Measurements from ENCODE around the gene TANC1. TPM values are rescaled to one million over a fixed set of nuclear protein-coding genes. Genes with fewer than 3 reads are reported as not detected.

Gene TANC1
- total RNA-seq, 1 experiment from 2014 or later: 7.8 TPM

DNA sequence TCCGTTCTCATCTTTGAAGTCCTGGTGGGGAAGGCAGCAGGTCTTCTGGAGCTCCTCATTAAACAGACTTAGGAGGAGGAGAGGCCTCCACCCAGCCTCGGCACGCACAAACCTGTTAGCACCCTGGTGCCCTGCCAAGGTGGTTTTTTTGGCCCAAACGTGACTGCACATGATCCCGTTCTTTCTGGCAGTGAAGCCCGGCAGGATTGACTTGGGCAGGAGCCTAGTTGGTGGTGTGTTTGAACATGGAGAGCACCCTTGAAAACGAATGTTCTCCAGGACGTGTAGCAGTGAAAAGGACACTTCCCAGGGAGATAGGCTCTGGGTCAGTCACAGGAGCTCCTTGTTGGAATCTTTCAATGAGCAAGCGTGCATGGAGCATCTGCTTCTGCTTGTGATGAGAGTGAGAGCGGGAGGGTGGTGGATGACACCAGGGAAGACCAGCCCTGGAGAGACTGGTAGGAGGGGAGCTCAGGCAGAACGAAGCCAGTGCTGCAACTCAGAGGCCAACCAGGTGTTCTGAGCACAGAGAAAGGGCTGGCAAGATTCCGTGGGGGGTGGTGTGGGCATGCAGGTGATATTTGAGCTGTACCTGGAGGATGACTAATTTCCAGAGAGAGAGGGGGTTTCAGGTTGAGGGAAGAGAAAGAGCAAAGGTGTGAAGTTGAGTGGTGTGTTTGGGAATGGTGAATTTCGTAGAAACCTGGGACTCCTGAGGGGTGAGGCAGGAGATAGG lies 73.8 kb downstream of the TANC1 start:
- no peak for DNase-seq (ENCODE audit: low read depth)
- in situ Hi-C loops (cut with HindIII; ENCODE audit: low pct_unique_long_range_greater_than_20kb, low sequenced_read_pairs): no loop called here

DNA sequence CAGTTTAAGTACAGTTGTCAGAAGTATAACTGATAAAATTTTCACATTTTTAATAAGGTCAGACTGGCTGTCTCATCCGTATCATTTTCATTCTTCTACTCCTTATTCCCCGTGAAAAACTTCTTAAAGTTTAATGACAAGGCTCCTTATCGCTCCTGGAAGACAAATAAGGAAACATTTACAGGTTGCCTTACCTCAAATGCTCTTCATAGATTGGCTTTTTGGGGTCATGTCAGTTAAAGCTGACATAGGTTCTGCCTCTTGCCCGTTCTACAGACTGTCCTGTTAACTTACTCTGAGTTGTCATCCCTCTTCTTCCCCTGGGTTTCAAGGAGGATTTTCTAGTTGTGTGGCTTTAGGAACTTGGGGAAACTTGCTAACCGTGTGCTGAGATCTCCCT lies 75.3 kb downstream of the TANC1 start:
- in situ Hi-C loops (cut with HindIII; ENCODE audit: low pct_unique_long_range_greater_than_20kb, low sequenced_read_pairs): no loop called here
- no peak for DNase-seq (ENCODE audit: low read depth)

DNA sequence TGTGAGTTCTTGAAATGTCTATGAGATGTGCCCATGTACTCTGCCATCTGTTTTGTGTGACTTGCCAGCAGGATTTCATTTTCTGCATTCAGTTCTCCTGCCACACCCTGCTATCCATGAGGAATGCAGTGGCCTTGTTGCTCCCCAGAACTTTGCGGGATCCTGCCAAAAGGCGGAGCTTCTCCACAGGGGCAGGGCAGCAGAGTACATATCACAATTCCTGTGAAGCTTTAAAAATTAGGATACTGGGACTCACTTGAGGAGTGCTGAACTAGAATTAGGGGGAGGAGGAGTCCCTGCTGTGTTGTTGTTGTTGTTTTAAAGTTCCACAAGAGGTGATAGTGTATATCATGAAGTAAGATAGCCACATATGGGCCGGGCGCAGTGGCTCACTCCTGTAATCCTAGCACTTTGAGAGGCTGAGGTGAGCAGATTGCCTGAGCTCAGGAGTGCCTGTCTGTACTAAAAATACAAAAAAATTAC lies 76.4 kb downstream of the TANC1 start:
- in situ Hi-C loops (cut with HindIII; ENCODE audit: low pct_unique_long_range_greater_than_20kb, low sequenced_read_pairs): no loop called here
- DNase-seq (ENCODE audit: low read depth): no peak

DNA sequence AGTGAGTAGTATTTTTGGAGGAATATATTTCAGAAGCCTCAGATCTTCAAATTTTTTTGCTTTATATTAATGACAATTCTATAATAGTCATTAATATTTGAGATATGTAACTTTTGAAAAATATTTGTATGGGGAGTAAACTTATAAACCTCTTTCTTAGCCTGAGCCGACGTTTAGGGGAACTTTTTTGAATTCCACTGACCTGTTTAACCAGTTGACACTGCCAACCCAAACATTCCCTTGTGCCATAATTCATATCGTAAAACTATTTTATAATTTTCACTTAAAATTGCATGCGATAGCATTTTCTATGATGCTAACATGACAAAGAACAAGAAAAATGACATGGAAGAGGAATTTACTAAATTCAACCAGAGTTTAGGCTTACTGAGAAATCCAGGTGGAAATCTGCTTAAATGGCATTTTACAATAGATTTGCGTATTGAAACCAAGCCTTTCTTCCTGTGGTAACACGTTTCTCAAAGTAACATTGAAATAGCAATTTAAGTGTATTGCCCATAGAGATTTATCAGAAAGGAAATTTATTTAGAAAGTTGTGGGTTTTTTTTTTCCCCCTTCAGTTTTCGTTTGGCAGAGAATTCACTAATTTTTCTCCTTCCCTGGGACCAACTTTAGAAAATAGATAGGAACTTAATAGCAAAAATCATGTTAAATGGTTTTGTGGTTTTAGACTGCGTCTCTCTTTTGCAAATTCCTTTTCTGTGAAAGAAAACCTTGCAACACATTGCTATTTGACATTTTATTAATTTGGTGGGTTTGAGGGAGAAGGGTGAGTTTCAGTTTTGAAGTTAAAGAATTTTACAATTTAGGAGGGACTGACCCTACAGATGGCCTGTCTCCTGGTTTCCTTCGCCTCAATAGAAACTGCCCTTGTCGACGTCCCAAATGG lies 77.4 kb downstream of the TANC1 start:
- DNase-seq (ENCODE audit: low read depth): no peak
- in situ Hi-C loops (cut with HindIII; ENCODE audit: low pct_unique_long_range_greater_than_20kb, low sequenced_read_pairs): no loop called here

DNA sequence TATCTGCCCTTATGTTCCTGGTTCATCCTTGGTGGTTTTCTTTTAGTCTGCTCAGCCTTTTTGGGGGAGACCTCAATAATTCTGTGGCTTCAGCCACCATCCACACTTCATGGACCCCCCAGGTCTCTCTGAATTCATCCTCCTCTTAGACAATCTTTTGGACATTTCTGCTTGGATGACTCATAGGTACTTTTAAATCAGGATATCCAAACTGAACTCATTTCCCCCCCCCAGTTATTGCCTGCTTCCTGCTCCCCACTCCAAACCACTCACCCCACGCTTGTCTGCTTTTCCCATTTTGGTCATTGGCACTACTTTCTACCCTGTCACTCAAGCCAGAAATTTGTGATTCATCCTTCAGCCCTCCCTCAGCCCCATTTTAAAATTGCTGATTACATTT lies 78.5 kb downstream of the TANC1 start:
- DNase-seq (ENCODE audit: low read depth): no peak

DNA sequence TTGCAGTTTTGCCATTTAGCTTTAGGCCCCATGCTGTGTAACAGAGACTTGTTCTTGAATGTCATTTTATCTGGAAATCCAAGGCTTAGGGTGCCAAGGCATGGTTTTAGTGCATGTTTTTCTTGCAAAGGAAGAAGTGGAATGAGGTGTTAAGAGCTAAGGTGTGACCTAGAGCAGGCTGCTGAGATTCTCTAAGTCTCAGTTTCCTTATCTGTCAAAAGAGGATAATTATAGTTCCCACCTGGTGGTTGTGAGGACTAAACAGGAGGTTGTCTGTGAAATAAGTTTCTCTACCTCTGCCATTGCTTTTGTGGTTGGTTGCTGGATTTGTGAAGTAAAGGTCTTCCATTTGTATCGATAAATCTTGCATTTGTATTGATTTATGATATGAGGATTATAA lies 82.0 kb downstream of the TANC1 start:
- no peak for DNase-seq (ENCODE audit: low read depth)
- in situ Hi-C loops (cut with HindIII; ENCODE audit: low pct_unique_long_range_greater_than_20kb, low sequenced_read_pairs): no loop called here

More for the DNA sequence above, 78.5 kb downstream of the TANC1 start:
- in situ Hi-C loops (cut with HindIII; ENCODE audit: low pct_unique_long_range_greater_than_20kb, low sequenced_read_pairs): no loop called here

DNA sequence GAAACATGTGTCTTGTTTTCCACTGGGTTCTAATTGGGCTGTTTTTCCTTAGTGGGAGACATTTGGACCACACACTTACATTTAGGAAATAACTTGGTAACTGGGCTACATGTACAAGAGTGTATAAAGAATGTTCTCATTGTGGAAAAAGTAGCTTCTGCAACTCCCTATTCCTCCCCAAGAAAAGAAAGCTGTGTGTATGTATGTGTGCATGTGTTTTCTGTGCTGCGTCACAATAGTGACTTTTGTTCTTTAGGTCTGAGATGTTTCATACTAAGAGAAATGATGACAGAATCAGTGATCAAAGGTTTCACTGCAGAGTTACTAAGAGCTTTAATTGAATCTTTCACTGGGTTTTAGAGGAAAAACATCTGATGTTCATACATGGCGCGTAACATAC lies 82.7 kb downstream of the TANC1 start:
- in situ Hi-C loops (cut with HindIII; ENCODE audit: low pct_unique_long_range_greater_than_20kb, low sequenced_read_pairs): no loop called here
- no peak for DNase-seq (ENCODE audit: low read depth)

DNA sequence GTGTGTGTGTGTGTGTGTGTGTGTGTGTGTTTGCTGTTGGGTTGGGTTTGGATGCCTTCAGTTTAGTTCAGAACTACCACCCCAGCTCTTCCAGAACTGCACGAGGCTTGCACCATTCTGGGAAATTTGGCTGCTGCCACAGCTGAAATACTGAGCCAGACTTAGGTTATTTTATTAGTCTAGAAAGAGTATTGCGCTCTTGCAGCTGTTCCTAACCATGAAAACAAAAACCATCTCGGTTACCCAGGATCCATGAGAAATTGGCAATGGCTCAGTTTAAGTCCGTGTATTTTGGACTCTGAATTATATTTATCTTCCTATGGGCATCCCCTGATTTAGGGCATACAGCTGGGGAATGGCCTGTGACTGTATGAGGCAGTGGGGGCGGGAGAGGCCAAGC lies 83.2 kb downstream of the TANC1 start:
- DNase-seq (ENCODE audit: low read depth): no peak
- in situ Hi-C loops (cut with HindIII; ENCODE audit: low pct_unique_long_range_greater_than_20kb, low sequenced_read_pairs): no loop called here

DNA sequence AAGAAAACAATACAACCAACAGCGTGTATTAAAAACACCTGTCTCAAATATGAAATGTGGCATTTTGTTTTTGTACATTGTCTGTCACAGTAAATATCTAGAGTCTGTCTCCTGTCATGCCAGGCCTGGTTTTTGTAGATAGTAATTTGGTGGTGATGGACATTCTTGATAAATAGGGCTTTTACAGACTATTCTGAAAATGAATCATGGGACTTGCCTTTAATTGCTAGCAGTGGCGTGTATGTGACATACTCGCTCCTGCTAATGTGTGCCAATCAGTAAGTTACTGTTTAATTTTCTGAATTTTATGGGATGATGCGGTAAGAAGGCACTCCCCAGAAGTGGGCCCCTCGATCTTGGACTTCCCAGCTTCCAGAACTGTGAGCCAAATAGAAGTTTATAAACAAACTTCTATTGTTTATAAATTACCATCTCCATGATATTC lies 83.7 kb downstream of the TANC1 start:
- in situ Hi-C loops (cut with HindIII; ENCODE audit: low pct_unique_long_range_greater_than_20kb, low sequenced_read_pairs): no loop called here
- no peak for DNase-seq (ENCODE audit: low read depth)

DNA sequence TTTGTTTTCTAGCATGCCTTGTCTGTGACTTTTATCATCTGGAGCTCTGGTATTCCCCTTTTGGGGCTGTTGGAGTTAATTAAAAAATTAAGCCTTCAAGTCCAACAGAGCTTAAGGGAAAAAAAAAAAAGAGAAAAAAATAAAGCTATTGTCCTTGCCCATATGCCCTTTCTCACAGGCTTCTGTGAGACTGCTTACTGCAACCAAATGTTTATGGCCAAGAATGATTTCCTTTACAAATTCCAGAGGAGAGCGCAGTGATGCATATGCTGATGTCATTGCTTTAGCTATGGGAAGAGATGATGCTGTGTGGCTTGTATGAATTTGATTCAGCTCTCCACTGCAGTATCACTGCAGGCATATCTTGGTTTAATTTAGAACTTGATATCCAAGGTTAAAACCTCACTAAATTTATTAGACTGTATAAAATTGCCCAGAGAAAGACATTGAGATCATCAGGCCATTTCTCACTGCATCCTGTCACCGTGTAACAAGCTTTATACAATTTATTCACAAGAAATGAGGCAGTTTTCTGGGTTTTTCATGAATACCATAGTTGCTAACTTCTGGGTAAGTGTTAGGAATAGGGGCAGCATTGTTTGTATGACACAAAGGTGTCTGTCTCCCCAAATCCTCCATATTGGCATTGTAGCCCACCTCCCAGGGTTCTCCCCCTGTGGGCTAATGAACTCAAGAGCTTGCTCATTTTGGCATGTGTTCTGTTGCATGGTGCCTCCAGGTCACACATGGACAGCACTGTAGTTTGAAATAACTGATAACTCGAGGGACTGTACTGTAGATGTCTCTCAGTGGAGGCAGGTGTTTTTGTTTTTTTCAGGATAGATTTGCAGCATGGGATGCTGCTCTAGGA lies 85.0 kb downstream of the TANC1 start:
- in situ Hi-C loops (cut with HindIII; ENCODE audit: low pct_unique_long_range_greater_than_20kb, low sequenced_read_pairs): no loop called here
- DNase-seq (ENCODE audit: low read depth): no peak

DNA sequence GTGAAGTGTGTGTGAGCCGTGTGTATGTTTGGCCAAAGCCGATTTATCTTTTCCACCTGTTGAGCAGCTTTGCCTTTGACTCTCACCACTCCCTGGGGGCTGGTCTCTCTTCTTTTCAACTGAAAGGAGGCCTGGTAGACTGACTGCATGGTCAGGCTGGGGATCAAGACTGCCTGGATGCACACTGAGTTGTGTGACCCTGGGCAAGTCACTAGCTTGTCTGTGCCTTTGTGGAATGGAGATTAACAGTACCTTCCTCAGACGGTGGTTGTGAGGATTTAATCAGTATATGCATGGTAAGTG lies 85.5 kb downstream of the TANC1 start:
- in situ Hi-C loops (cut with HindIII; ENCODE audit: low pct_unique_long_range_greater_than_20kb, low sequenced_read_pairs): no loop called here
- DNase-seq (ENCODE audit: low read depth): no peak

DNA sequence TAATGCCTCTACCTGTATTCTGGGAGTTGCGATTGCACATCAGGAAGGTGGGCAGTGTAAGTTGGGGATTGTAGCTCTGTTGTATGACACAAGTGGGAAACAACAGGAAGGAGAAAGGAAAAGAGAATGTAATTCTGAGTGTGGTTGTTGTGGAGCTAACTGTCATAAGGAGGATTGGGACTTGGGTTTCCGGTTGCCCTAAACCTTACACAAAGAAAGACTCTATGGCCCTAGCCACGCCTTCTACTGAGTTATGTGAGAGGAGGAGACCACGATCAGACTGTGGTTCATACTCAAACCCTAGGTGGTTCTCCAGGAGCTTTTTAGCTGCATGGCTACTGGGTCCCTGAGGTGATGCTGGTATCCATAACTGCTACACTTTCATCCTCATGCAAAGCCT lies 86.5 kb downstream of the TANC1 start:
- no peak for DNase-seq (ENCODE audit: low read depth)
- in situ Hi-C loops (cut with HindIII; ENCODE audit: low pct_unique_long_range_greater_than_20kb, low sequenced_read_pairs): no loop called here

DNA sequence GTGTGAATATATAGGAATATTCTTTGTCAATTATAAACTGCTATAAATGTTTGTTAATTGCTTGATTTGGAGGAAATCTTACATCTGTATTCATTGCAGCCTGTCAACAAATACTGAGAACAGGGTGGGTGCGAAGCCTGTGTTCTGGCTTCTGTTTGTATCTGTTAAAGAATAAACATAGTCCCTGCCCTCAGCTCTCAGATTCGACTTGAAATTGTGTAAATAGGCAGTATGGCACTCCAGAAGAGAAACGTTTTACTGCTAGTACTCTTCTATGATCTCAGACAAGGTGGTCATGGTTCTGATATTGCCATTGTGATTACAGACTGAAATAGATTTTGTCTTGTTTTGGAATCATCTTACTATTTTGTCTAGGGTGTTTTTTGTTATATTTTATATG lies 92.1 kb downstream of the TANC1 start:
- in situ Hi-C loops (cut with HindIII; ENCODE audit: low pct_unique_long_range_greater_than_20kb, low sequenced_read_pairs): no loop called here
- DNase-seq (ENCODE audit: low read depth): no peak

DNA sequence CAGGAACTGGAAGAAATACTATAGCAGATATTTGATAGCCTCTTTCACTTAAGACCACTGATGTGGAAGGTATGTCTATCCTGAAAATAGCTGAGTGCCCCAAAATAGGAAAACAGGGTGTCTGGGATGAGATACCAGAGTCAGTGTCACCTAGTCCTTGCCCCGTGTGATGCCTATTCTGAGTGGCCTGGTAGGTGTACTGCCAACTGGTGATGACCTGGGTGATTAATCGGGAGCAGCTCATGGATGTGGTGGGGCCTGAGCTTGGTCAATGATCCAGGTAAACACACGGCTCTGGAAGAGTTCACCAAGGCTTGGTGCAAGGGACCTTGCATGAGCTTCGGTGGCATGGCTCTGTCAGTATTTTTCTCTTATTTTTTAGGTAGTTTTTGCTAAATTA lies 95.2 kb downstream of the TANC1 start:
- in situ Hi-C loops (cut with HindIII; ENCODE audit: low pct_unique_long_range_greater_than_20kb, low sequenced_read_pairs): no loop called here
- no peak for DNase-seq (ENCODE audit: low read depth)

DNA sequence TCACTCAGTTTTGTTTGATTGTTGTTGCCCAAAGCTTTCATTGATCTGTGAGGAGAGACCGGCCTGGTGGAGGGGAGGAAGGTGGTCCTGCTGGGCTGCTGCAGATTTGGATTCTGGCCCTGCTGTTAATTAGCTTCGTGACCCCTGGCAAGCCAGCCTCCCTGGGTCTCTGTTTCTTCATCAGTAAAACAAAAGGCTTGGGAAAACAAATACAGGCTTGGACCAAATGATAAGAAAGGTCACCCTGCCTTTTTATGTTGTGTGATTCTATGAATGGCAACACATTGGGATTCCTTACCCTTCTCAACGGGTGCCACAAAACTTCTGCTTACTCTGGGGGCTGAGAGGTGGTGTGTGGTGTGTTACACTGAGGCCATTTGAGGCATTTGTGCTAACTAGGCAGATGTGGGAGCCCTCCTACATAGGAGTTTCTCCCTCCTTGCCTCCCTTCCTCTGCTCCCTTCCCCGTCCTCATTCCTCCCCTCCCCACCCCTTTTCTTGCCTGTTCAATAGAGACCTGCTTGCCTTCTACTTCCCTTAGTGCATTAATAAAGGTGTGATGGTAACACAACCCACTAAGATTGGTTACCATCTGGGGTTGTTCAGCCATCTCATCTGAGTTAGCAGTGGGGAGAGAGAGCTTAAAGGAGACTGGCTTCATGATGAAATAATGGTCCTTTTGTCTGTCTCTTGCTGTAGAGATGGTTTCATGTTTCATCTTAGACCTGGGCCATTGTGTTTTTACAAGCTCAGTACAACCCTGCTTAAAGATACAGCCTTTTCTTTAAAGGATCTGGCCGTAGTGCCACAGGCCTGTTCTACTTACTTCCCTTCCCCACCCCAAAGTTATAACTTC lies 96.2 kb downstream of the TANC1 start:
- in situ Hi-C loops (cut with HindIII; ENCODE audit: low pct_unique_long_range_greater_than_20kb, low sequenced_read_pairs): no loop called here
- DNase-seq (ENCODE audit: low read depth): peak; percentile 28

DNA sequence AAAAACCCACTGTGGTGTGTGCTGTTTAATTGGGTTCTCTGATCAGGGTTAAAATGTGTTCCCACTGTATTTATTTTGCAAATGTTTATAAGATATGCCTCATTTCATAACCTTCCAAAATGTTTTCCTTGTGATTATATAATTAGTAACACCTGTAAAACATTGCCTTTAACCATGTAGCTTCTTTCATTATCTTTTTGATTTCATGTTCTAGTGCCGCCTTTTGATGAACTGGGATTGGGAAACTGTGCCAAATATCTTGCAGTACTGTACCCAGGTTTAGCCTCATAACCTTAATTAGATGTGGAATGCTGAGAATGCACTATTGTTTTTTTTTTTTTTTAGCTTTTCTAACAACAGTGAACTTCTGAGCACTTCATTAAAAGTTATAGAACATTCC lies 96.9 kb downstream of the TANC1 start:
- in situ Hi-C loops (cut with HindIII; ENCODE audit: low pct_unique_long_range_greater_than_20kb, low sequenced_read_pairs): no loop called here
- no peak for DNase-seq (ENCODE audit: low read depth)

DNA sequence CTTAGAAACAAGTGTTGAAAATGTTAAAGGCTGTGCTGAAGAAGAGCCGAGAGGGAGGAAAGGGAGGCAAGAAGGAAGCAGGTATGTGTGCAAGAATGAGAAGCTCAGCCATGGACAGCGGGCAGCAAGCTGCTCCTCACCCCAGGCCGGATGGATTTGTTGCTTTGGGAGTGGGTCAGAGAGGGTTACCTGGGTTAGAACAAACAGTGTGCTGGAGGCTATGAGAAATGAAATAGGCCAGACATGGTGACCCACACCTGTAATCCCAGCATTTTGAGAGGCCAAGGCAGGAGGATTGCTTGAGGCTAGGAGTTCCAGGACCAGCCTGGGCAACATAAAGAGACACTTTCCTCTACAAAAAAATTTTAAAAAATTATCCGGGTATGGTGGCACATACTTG lies 97.5 kb downstream of the TANC1 start:
- no peak for DNase-seq (ENCODE audit: low read depth)
- in situ Hi-C loops (cut with HindIII; ENCODE audit: low pct_unique_long_range_greater_than_20kb, low sequenced_read_pairs): no loop called here

Data from Caki2 (cell line).